Activated CD8-positive, alpha-beta memory T cell treated with anti-CD3 and anti-CD28 coated beads for 36 hours (primary cell): ENCODE data around the gene ARL2BP. TPM values are rescaled to one million over a fixed set of nuclear protein-coding genes. Genes with fewer than 3 reads are reported as not detected.
"Not testable (repeated sequence)": the region's sequence is repeated elsewhere in the genome, so short reads cannot be mapped to it uniquely, and the experiment has no call there.

Source experiments
- CTCF ChIA-PET: fragments of 350-600 bp; sonication (Branson Sonifier 250); formaldehyde crosslinking; loops from one replicate; lab custom pipeline; 2021; ENCODE audit warnings: antibody characterized with exemption; lab: Charles Lee
- POLR2A ChIA-PET: fragments of 350-600 bp; sonication (Branson Sonifier 250); formaldehyde crosslinking; loops from one replicate; lab custom pipeline; 2021; ENCODE audit warnings: antibody characterized with exemption; lab: Charles Lee
- total RNA-seq, 2 experiments: library from RNA; stranded (reverse); gene quantifications; one replicate each; pipeline ENCODE4 v1.2.3, GENCODE V29; 2021

Gene ARL2BP
- total RNA-seq, 2 experiments from 2014 or later = 23.9 to 24.1 TPM

DNA sequence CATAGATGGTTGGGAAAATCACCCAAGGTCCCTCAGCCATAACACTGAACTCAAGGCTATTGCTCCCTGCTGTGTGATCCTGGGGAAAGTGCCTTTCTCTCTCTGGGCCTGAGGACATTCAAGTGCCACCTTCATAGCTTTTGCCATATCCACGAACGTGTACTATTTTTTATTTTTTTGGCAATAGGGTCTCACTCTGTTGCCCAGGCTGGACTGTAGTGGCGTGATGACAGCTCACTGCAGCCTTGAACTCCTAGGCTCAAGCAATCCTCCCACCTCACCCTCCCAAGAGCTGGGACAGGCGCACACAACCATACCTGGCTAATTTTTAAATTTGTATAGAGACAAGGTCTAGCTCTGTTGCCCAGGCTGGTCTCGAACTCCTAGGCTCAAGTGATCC lies 28.8 kb downstream of the ARL2BP start:
- CTCF ChIA-PET = no interaction called here

DNA sequence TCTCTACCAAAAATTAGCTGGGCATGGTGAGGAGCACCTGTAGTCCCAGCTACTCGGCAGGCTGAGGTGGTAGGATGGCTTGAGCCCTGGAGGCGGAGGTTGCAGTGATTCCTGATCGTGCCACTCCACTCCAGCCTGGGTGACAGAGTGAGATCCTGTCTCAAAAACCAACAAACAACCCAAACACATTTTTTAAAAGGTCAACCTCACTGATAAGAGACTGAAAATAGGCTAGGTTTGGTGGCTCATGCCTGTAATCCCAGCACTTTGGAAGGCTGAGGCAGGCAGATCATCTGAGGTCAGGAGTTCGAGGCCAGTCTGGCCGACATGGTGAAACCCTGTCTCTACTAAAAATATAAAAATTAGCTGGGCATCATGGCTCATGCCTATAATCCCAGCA lies 30.9 kb downstream of the ARL2BP start:
- POLR2A ChIA-PET, CTCF ChIA-PET: not testable (repeated sequence)

More for the DNA sequence above, 28.8 kb downstream of the ARL2BP start:
- POLR2A ChIA-PET = no interaction called here

DNA sequence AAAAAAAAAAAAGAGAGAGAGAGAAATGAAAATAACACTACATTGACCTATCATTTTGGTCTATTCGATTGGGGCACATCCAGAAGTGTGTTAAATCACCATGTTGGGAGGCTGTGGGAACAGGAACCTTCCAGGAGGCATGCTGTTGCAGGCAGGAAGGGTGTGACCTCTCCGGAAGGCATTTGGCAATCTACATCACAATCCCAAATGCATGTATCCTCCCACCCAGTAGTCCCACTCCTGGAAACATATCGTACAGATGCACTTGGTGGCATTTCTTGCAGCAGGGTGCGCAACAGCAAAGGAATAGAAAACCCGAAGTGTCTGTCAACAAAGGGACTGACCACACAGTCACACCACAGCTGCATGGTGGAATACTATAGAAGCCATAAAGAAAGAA lies 31.5 kb downstream of the ARL2BP start:
- CTCF ChIA-PET = no interaction called here

DNA sequence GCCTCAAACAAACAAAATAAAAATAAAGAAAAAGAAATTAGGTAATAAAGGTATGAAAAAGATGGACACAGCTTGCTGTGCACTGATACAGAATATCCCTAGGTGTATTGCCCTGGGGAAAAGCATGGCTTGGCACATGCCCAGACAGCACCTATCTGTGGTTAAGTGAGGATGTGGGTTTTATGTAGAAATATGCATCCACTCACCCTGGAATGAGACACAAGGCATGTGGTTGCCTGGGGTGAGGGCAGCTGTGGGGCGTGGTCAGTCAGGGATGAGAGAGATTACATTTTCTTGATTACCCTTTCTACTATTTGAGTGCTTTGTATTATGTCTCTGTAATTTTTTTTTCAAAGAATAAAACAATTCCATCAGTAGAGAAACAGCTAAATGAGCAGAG lies 32.5 kb downstream of the ARL2BP start:
- POLR2A ChIA-PET = no interaction called here
- CTCF ChIA-PET = no interaction called here

More for the DNA sequence above, 31.5 kb downstream of the ARL2BP start:
- POLR2A ChIA-PET = no interaction called here

DNA sequence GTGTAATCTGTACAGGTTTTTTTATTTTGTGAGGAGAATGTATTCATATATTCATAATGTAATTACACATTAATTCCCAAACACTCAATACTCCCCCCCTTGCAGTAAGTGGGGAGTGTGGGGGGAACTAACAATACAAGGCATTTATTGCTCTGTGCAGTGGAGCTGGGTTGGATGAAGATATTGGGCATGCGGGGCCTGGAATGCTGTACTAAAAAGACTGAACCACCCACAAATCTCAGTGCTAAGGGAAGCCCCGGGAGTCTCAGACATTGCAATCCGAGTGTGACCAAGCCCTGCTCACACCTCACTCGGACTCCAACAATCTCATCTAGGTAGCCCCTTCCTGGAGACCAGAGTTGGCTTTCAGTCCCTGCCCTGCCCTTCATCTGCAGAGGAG lies 33.4 kb downstream of the ARL2BP start:
- CTCF ChIA-PET = no interaction called here

DNA sequence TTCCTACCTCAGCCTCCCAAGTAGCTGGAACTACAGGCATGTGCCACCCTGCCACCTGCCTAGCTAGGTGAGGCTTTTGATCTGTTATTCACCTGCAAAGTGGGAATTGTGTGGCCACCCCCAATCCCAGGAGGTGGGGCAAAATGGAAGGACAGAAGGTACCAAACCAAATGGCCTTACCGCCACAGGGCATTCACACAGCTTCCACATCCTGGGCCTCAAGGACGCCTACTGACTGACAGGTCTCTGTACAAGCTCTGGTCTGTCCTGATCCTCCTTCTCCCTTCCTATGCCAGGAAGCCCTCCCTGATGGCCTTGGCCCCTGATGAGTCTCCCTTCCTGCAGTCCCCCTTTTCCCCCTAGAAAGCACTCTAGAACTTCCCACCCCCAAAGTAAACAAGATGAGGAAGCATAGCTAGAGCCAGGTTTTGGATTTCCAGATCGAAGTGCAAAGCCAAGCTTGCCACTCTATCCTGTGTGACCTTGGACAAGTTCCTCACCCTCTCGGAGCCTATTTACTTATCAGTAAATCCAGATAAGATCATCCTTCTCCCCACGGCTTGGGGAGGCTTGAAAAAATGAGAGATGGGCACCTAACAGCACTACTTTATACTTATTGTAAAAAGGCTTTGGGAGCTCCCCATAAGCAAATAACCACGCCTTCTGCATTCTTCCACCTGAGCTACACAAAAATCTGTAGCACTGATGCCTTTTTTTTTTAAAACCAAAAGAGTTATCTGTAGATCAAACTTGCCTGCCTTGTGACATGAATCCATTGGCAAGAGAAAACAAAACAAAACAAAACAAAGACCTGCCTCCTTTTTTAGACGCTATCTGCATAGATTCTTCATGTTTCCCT lies 35.0 kb downstream of the ARL2BP start:
- POLR2A ChIA-PET = interaction anchor here (0.5 to 0.7 kb wide), 2 partner anchors 94 to 134 kb away, joined by 4 to 6 read pairs; partner anchors contain the start of genes PSME3IP1 and RSPRY1
- CTCF ChIA-PET = interaction anchor here (1.0 kb wide), 1 partner anchor 20 kb away, joined by 4 read pairs; no protein-coding TSS in a partner anchor

More for the DNA sequence above, 33.4 kb downstream of the ARL2BP start:
- POLR2A ChIA-PET = no interaction called here

DNA sequence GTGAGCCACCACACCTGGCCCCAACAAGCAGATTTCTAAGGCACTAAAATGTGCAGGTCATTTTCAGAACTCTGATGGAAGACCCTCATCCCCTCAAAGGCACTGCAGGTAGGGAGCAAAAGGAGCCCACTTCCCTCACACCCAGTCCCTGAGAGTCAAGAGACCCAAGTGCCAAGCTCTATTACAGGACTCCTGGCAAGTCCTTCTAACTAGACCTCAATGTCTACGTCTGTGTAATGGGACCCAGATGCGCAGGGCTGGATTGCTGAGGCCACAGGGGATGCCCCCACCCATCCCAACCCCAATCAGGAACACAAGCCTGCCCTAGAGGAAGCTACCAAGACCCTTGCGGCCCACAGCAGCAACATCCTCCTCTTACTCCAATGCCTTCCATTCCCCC lies 36.7 kb downstream of the ARL2BP start:
- ChIA-PET POLR2A (interaction anchor here (1.0 kb wide), 1 partner anchor 36 kb away, joined by 5 read pairs; the partner anchor contains the start of gene ARL2BP), CTCF (no interaction called here)

DNA sequence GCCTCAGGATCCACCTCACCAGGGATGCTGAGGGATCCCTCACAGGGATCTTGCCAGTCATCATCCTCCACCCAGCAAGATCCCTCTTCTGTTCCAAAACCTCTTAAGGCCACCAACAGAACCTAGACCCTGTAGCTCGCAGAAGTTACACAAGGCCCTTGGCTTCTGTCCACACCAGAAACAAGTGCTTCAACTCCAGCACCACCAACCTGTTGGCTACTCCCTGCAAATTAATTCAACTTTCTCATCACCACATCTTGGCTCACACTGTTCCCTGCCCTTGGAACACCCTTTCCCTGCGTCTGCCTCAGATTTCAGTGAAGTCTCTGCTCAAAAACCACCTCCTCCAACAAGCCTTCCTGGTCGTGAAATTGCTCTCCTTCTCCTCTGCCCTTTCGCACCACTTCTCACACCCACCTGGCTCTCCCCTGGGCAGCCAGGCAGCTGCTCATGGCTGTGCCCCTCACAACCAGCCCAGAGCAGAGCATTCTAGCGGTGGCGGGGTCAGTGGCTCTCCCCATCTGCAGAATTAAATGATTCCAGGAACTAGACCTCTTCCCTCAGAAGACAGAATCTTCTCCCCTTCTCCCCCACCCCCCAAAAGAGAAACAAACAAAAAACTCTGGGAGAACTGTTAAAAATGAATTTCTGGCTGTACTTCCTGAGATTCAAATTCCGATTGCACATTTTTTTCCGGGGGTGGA lies 37.6 kb downstream of the ARL2BP start:
- CTCF ChIA-PET = interaction anchor here (0.6 kb wide), 1 partner anchor 71 kb away, joined by 3 read pairs; no protein-coding TSS in a partner anchor
- POLR2A ChIA-PET = interaction anchor here (1.0 kb wide), 1 partner anchor 37 kb away, joined by 5 read pairs; the partner anchor contains the start of gene ARL2BP

DNA sequence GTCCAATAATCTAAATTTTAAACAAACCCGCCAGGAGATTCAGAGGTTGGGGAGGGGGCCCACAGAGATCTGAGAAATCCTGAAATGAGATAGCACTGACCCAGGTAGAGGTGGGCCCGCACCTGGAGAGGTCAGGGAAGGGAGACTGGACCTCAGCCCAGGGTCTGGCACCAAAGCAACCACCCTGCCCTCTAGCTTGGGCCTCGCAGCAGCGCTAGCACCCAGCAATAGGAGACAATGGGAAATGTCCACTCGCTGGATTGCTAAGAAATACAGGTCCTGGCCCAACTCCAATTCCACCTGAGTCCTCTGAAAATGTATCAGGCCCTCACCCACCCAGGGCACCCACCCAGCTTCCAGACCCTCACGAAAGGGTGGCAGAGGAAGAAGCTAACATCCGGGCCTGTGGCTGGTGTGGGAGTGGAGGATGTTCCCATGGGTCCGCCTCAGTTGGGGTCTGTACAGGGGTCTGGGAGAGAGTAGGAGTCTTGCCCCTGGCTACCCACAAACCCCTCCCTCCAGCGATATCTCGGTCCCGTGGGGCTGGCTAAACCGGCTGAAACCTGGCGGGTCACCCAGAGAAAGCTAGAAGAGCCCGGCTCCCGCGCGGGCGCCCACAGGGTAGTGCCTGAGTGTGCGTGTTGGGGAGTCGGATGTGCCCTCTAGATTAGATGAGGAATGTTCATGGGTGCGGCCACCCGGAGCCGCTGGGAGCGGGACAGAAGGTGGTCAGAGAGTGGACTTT lies 38.3 kb downstream of the ARL2BP start:
- CTCF ChIA-PET = interaction anchor here (0.6 kb wide), 1 partner anchor 72 kb away, joined by 3 read pairs; no protein-coding TSS in a partner anchor
- POLR2A ChIA-PET = interaction anchor here (0.5 kb wide), 1 partner anchor 113 kb away, joined by 3 read pairs; no protein-coding TSS in a partner anchor

DNA sequence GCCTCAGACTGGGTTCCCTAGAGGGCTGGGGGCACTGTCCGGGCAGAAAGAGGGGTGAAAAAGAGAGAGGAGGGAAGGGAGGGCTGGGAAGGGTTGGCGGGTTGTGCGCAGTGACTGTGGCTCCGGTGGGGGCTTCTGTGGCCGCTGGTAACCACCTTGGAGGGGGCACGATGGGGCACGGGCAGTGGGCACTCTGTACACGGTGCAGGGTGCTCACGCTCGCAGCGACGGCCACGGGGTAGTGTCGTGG lies 38.8 kb downstream of the ARL2BP start:
- POLR2A ChIA-PET = interaction anchor here (0.5 kb wide), 1 partner anchor 114 kb away, joined by 3 read pairs; no protein-coding TSS in a partner anchor
- CTCF ChIA-PET = no interaction called here

DNA sequence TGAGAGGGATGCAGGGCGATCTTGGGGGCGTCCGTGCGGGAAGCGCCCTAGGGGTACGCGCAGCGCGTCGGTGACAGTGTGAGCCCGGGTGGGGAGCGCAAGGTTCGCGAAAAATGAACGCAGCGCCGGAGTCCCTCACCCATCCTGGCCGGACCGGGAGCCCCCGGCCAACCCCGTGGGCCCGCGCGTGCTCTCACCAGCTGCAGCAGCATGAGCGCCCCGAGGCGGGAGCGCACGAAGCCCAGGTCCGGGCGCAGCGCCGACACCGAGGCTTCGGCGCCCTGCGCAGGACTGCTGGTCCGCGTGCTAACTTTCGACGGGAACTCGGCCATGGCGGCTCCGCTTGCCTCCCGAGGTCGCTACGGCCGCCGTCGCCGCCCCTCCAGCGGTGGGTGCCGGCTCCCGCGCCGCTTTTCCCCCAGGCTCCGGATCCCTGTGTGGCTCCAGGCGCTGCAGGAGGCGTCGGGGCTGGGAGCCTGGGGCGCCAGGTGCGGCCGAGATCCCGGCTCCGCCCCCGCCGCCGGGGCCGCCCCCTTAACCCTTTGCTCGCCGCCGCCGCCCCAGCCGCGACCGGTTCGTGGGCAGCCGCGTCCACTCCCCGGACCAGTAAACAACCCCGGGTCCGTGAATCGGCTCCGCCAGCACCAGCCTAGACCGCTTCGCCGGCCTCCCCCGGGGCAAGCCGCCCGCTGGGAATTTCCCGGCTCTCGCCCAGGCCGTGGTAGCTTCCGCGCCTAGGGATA lies 39.3 kb downstream of the ARL2BP start, which contains the start of gene PLLP:
Gene PLLP (minus strand): TSS at position 464 of the 743 bp plus-strand sequence. CDS start 132 bp downstream, at position 332.
- POLR2A ChIA-PET = no interaction called here
- CTCF ChIA-PET = no interaction called here

DNA sequence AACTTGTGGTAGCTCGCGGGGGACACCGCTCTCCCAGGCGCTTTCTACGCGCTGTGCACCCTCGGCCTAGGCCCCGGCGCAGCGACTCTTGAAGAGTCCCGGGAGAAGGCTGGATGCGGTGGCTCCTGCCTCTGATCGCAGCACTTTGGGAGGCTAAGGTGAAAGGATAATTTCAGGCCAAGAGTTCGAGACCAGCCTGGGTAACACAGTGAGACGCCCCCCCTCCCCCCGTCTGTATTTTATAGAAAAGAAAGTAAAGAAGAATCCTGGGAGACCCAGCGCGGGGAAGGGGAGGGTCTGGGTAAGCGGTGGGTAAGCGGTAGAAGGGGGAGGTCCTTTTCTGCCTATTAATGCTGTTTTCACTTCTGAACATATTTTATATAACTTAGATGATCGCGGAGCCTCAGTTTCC lies 39.9 kb downstream of the ARL2BP start:
- ChIA-PET POLR2A (no interaction called here), CTCF (no interaction called here)

DNA sequence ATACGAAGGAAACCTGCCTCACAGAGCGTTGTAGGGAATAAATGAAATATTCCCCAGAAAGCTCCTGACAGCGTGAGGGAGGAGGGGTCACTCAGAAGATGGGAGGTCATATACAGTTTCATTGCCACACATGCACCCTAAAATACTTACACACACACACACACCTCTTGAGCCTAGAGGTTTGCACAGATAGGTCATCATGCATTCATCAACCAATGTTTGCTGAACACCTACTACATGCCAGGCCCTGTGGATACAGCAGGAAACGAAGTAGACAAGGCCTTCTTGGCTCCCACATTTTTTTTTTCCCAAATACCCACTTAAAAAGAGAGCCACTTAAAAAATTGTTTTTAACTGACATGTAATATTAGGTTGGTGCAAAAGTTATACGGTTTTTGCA lies 40.3 kb downstream of the ARL2BP start:
- ChIA-PET POLR2A (no interaction called here), CTCF (no interaction called here)

DNA sequence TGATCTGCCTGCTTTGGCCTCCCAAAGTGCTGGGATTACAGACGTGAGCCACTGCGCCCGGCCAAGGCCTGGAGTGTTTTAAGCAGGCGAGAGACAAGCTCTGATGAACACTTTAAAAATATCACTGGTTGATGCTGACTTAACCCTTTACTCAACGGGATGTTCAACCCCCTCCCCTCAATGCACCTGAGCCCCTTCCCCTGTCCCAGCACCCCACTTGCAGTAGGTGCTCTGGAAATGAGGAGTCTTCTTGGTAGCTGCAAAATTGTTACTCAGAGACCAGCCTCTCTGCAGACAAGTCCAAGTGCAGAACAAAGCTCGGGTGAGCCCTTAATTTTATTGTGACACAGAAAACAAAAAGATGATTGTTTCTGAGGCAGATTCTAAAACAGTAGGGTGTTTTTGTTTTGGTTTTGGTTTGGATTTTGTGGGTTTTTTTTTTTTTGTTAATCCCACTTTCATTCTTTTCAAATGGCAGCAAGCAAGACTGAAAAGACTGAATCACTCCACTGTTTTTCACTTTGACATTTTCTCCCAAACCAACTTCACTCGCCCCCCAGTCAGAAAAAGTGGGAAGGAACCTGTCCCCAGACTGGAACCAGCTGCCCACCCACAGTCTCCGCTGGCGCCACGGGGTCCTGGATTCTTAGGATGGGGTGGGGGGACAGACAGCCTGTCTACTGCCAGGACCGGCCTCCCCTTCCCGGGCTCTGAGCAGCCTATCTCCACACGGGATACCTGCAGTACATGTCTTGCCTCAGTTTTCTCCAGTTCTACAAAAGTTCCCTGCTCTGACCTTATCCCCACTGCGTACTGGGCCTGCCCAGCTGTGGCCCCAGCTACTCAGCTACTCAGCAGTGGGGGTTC lies 44.6 kb downstream of the ARL2BP start:
- ChIA-PET CTCF (interaction anchor here (0.6 to 1.2 kb wide), 4 partner anchors 10 to 940 kb away, joined by 3 read pairs; no protein-coding TSS in a partner anchor), POLR2A (no interaction called here)

DNA sequence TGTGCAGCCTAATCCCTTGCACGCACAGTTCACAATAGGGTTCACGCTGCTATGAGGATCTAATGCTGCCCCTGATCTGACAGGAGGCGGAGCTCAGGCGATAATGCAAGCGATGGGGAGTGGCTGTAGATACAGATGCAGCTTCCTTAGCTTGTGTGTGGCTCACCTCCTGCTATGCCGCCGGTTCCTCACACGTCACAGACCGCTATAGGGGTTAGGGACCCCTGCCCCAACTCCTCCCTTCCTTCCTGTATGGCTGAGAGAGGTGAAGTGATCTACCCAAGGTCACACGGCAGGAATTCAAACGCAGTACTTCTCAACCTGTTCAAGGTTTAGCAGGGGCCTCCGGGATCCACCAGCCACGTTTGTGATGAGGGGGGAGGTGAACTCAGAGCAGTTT lies 52.8 kb downstream of the ARL2BP start:
- POLR2A ChIA-PET = no interaction called here
- CTCF ChIA-PET = interaction anchor here (2.4 kb wide), 1 partner anchor 149 kb away, joined by 5 read pairs; the partner anchor contains the start of genes CIAPIN1 and COQ9

DNA sequence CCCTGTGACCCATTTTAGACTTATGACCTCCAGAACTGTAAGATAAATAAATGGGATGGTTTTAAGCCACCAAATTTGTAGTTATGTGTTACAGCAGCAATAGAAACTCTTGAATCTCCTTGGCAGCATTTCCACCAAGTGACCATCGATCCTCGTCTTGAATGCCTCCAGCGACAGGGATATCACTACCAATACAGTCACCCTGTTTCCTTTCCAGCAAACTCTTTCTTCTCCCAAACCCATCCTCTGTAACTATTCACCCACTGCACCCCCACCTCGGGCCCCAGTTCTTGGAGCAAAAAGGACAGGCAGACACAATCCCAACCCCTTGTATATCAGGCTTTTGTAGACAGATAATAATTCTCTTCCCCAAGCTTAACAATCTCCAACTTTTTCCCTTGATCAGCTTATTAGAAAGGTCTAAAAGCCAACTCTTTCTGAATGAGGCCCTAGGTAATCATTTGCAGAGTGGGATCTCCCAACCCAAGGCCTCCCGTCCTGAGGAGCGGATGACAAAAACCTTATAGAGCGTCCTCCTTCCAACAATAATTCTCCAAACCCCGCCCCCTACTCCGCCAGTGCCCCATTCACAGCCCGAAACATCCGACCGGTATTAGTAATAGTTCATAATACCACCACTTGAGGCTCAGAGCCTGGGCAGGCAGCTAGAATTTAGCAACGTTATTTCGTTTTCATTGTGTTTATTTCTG lies 54.1 kb downstream of the ARL2BP start:
- POLR2A ChIA-PET = interaction anchor here (0.6 kb wide), 1 partner anchor 206 kb away, joined by 3 read pairs; no protein-coding TSS in a partner anchor

More for the DNA sequence above, 54.1 kb downstream of the ARL2BP start:
- CTCF ChIA-PET = interaction anchor here (1.2 to 6.2 kb wide), 6 partner anchors 8 to 221 kb away, joined by 3 to 119 read pairs (median 5); no protein-coding TSS in a partner anchor
